ENCODE measurements around the gene ANKDD1B.

ANKDD1B gene

GRCh38 chr5:75622564-75622963 is 11.3 kb downstream of the ANKDD1B start:
- TF ChIP-seq ZNF350 (tag by site-specific recombination; IDR thresholded peaks at IDR 0.05) (no peak), ZNF521 (tag by site-specific recombination; IDR thresholded peaks at IDR 0.05) (no peak), ZNF645 (tag by site-specific recombination; IDR thresholded peaks at IDR 0.05) (no peak), ZIC2 (tag by site-specific recombination; IDR thresholded peaks at IDR 0.05) (no peak), PRDM10 (tag by site-specific recombination; IDR thresholded peaks at IDR 0.05) (no peak), WT1 (tag by site-specific recombination; IDR thresholded peaks at IDR 0.05) (no peak), ZNF560 (tag by site-specific recombination; IDR thresholded peaks at IDR 0.05; ENCODE audit: borderline replicate concordance) (no peak), ZNF514 (tag by site-specific recombination; IDR thresholded peaks at IDR 0.05) (no peak), ZNF513 (tag by site-specific recombination; IDR thresholded peaks at IDR 0.05) (no peak), ELK4 (IDR thresholded peaks at IDR 0.05; ENCODE audit: borderline replicate concordance, low read depth, low read length) (no peak), ZNF202 (tag by site-specific recombination; IDR thresholded peaks at IDR 0.05; ENCODE audit: borderline replicate concordance) (no peak), ZNF221 (tag by site-specific recombination; IDR thresholded peaks at IDR 0.05; ENCODE audit: borderline replicate concordance) (no peak), ZNF518A (tag by site-specific recombination; conservative IDR thresholded peaks at IDR 0.05; ENCODE audit: low read depth) (no peak), ZNF580 (tag by site-specific recombination; IDR thresholded peaks at IDR 0.05) (no peak), YY1 (tag by site-specific recombination; IDR thresholded peaks at IDR 0.05) (no peak)
- H3K9me3 ChIP-seq (ENCODE audit: control insufficient read depth, insufficient read depth, low read depth, low read length): no peaks in the 10 kb centered on the region
- ChIA-PET POLR2A (no interaction called here), CTCF (interaction anchor here (0.7 kb wide), 1 partner anchor 386 kb away, joined by 4 read pairs; no protein-coding TSS in a partner anchor)
- H3K4me1 ChIP-seq (ENCODE audit: control insufficient read depth, insufficient read depth, low read length): 0 out of 2 replicates have a peak, but pooled peaks cover under 1% of the 10 kb centered on the region
- no peak overlapping the region for H3K27ac ChIP-seq (ENCODE audit: extremely low read depth, low read depth, low read length)
- no peaks in the 10 kb centered on the region for H3K36me3 ChIP-seq (ENCODE audit: control insufficient read depth in 2 of 2, insufficient read depth in 1 of 2, low read length in 2 of 2)
- H3K4me3 ChIP-seq (ENCODE audit: low read depth, low read length): no peak overlapping the region

Measured in HEK293 (cell line).